Activated naive CD4-positive, alpha-beta T cell treated with anti-CD3 and anti-CD28 coated beads, Interleukin-2, amount 50 U/mL, for 16 hours (primary cell): ENCODE results near the gene ZNRD2.

Experiments used
- DNase-seq: peaks from one replicate; pipeline ENCODE4 v3.0.0-alpha.2; 2020

The ZNRD2 gene

GRCh38 chr11:65613091-65613928, 43.0 kb downstream of the ZNRD2 start:
- DNase-seq, result no peak

GRCh38 chr11:65615229-65615949, 45.1 kb downstream of the ZNRD2 start, which contains the start of gene PCNX3:
Gene PCNX3 (plus strand): TSS chr11:65615776. CDS start chr11:65616312, 536 bp downstream.
- peak; percentile 100 for DNase-seq

GRCh38 chr11:65615950-65616574, 45.8 kb downstream of the ZNRD2 start:
- DNase-seq, result peak; percentile 38

GRCh38 chr11:65616575-65617001, 46.3 kb downstream of the ZNRD2 start:
- DNase-seq, result peak; percentile 29

GRCh38 chr11:65617136-65617850, 47.0 kb downstream of the ZNRD2 start:
- no peak for DNase-seq

GRCh38 chr11:65617990-65618751, 47.9 kb downstream of the ZNRD2 start:
- no peak for DNase-seq

- DNase-seq, result no peak
These were observed 48.5 kb downstream of the ZNRD2 start for GRCh38 chr11:65618763-65619162.

GRCh38 chr11:65619281-65619928, 49.1 kb downstream of the ZNRD2 start:
- no peak for DNase-seq

- DNase-seq, result no peak
These were observed 50.4 kb downstream of the ZNRD2 start for GRCh38 chr11:65620666-65621065.

- DNase-seq, result no peak
These were observed 51.2 kb downstream of the ZNRD2 start for GRCh38 chr11:65621460-65621859.
